Gastroesophageal sphincter (tissue), 4 donors: ENCODE data around the gene FAM171A1. TPM values are rescaled to one million over a fixed set of nuclear protein-coding genes. Genes with fewer than 3 reads are reported as not detected.
"Not testable (repeated sequence)": the region's sequence is repeated elsewhere in the genome, so short reads cannot be mapped to it uniquely, and the experiment has no call there.

Experiments
- ATAC-seq: fragments of 150-250 bp; one replicate; pipeline ENCODE4 v1.9.1; 2016; ENCODE audit warnings: mild to moderate bottlenecking, moderate library complexity
- H3K27ac ChIP-seq, 4 donors: fragments of 200-600 bp; sonication (generic) in 3 of 4; 1 replicate in 3 of 4; 2 replicates in 1 of 4; pipeline ENCODE4 v1.5.1; 2016 to 2019
- H3K27me3 ChIP-seq: fragments of 200-600 bp; sonication (generic); one replicate; pipeline ENCODE4 v1.5.1; 2019
- H3K36me3 ChIP-seq, 2 donors: fragments of 200-600 bp; sonication (generic); one replicate each; pipeline ENCODE4 v1.5.1; 2019; ENCODE audit warnings: control low read depth in 1 of 2
- H3K4me1 ChIP-seq, 3 donors: fragments of 200-600 bp; sonication (generic); 1 replicate in 2 of 3; 2 replicates in 1 of 3; pipeline ENCODE4 v1.5.1; 2016 to 2019; ENCODE audit warnings: control low read depth in 2 of 3
- H3K4me3 ChIP-seq, 2 donors: fragments of 200-600 bp; sonication (generic); one replicate each; pipeline ENCODE4 v1.5.1; 2019; ENCODE audit warnings: mild to moderate bottlenecking in 1 of 2, moderate library complexity in 1 of 2
- H3K9me3 ChIP-seq, 3 donors: fragments of 200-600 bp; sonication (generic); one replicate each; pipeline ENCODE4 v1.5.1; 2017 to 2019; ENCODE audit warnings: control low read depth in 2 of 3
- EP300 ChIP-seq: sonication (generic); formaldehyde crosslinking; IDR thresholded peaks from one replicate; pipeline ENCODE4 v1.6.1; 2017; ENCODE audit warnings: antibody characterized with exemption, mild to moderate bottlenecking
- POLR2A ChIP-seq, 2 donors: fragments of 450-650 bp; IDR thresholded peaks; one replicate each; pipeline ENCODE4 v1.6.1; 2017; ENCODE audit warnings: antibody characterized with exemption in 2 of 2, mild to moderate bottlenecking in 2 of 2, moderate library complexity in 1 of 2
- POLR2AphosphoS5 ChIP-seq: sonication (generic); formaldehyde crosslinking; IDR thresholded peaks from one replicate; pipeline ENCODE4 v1.6.1; 2017; ENCODE audit warnings: antibody characterized with exemption
- WGBS, 2 donors: methylation state at CpG; one replicate each; pipeline ENCODE4 v1.1.5; 2018; ENCODE audit warnings: low coverage in 1 of 2; 5-methylcytosine and 5-hydroxymethylcytosine counted together
- total RNA-seq, 4 donors: library from RNA; depleted of rRNA; stranded (reverse); fragments of >200 nt; gene quantifications; one replicate each; pipeline ENCODE4 v1.1.0, GENCODE V29; 2016
- TF ChIP-seq, protein P1 (sequence below), 4 experiments: fragments of 200-600 bp in 2 of 4; fragments of 450-650 bp in 2 of 4; sonication (generic) in 1 of 4; IDR thresholded peaks; one replicate each; pipeline ENCODE4 v1.5.1; 2017 to 2019; ENCODE audit warnings: antibody characterized with exemption in 4 of 4, mild to moderate bottlenecking in 2 of 4, moderate library complexity in 2 of 4

Gene FAM171A1
- total RNA-seq, 4 donors from 2014 or later, result 5.0 to 15.5 (median 13.6) TPM

DNA sequence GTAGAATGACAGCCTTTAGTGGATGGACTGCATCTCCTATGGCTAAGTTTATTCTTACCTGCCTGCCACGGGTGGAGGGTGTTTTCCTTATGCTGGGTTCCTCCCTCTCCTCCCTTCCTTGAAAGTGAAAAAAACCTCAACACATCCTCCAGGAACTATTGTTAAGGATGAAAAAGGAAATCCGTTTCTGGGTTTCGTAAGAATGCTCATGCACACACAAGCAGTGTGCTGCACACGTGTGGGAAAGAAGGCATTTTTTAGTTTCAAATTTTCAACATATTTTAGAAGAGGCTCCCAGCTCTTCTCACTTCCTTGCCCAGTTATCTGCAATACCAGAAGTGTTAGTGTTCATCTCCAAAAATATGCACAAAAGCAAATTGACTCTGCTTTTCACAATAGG lies 90.6 kb downstream of the FAM171A1 start:
- H3K9me3 ChIP-seq, result no peaks in the 10 kb centered on the region
- ATAC-seq, result no peak
- TF ChIP-seq POLR2AphosphoS5 (no peak), POLR2A (IDR thresholded peaks at IDR 0.05) (no peak), EP300 (no peak)
- TF ChIP-seq, protein P1, sequence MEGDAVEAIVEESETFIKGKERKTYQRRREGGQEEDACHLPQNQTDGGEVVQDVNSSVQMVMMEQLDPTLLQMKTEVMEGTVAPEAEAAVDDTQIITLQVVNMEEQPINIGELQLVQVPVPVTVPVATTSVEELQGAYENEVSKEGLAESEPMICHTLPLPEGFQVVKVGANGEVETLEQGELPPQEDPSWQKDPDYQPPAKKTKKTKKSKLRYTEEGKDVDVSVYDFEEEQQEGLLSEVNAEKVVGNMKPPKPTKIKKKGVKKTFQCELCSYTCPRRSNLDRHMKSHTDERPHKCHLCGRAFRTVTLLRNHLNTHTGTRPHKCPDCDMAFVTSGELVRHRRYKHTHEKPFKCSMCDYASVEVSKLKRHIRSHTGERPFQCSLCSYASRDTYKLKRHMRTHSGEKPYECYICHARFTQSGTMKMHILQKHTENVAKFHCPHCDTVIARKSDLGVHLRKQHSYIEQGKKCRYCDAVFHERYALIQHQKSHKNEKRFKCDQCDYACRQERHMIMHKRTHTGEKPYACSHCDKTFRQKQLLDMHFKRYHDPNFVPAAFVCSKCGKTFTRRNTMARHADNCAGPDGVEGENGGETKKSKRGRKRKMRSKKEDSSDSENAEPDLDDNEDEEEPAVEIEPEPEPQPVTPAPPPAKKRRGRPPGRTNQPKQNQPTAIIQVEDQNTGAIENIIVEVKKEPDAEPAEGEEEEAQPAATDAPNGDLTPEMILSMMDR (IDR thresholded peaks at IDR 0.05), result no peak
- H3K27ac ChIP-seq, result no peak overlapping the region
- no peaks in the 10 kb centered on the region for H3K27me3 ChIP-seq
- no peaks in the 10 kb centered on the region for H3K4me1 ChIP-seq
- H3K36me3 ChIP-seq, result peaks cover 0 to 55% of the 10 kb centered on the region in 2 donors
- 64 to 67% methylated on average over 4 of the region's 4 CpGs for WGBS, 2 donors
- no peak overlapping the region for H3K4me3 ChIP-seq

DNA sequence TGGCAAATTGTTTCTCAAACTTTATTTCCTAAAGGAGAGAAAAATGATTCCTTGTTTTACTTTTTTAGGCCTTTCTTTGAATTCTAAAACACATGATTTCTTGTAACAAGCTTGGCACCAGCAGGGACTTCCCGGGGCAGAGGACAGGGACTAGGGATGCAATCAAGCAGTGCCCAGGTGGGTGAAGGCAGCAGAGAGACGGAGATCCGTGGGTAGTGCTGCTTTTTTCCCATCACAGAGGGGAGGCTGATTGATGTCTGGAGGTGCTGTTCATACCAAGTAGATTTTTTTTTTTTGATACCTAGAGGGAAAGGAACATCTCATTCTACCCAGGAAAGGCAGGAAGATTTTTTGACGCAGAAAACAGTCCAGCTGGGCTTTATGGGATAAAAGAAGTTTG lies 91.9 kb downstream of the FAM171A1 start:
- Histone ChIP-seq H3K4me1 (no peaks in the 10 kb centered on the region), H3K9me3 (no peaks in the 10 kb centered on the region), H3K27ac (no peak overlapping the region), H3K27me3 (no peaks in the 10 kb centered on the region), H3K4me3 (no peak overlapping the region), H3K36me3 (peaks cover 0 to 65% of the 10 kb centered on the region in 2 donors)
- WGBS, 2 donors, result 82 to 100% methylated on average over 1 to 3 of the region's 4 CpGs
- no peak for ATAC-seq
- TF ChIP-seq, protein P1 (IDR thresholded peaks at IDR 0.05), result no peak
- no peak for TF ChIP-seq POLR2A (IDR thresholded peaks at IDR 0.05)
- TF ChIP-seq EP300, result no peak
- TF ChIP-seq POLR2AphosphoS5, result no peak

DNA sequence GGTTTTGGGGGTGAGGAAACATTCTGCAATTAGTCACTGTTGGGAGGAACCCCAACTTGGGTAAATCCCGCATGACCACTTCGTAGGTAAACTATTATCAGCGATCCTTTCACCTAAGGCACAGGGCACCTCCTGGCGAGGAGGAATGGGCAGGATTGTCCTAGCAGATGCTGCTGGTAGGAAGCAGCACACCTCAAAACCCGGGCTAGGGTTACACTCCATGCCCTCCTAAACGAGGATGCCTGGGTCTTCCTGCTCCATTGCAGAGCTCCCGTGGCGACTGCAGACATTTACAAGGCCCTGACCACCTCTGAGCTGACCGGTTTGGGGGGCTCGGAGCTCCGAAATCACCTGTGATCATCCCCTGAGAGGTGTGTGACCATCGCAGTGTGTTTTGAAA lies 92.3 kb downstream of the FAM171A1 start:
- Histone ChIP-seq H3K4me1 (no peaks in the 10 kb centered on the region), H3K4me3 (no peak overlapping the region), H3K27me3 (no peaks in the 10 kb centered on the region), H3K9me3 (no peaks in the 10 kb centered on the region), H3K27ac (no peak overlapping the region), H3K36me3 (peaks cover 0 to 62% of the 10 kb centered on the region in 2 donors)
- no peak for TF ChIP-seq POLR2AphosphoS5
- no peak for TF ChIP-seq POLR2A (IDR thresholded peaks at IDR 0.05)
- TF ChIP-seq, protein P1 (IDR thresholded peaks at IDR 0.05), result no peak
- no peak for TF ChIP-seq EP300
- 97 to 100% methylated on average over 1 to 6 of the region's 12 CpGs for WGBS, 2 donors
- ATAC-seq, result no peak

DNA sequence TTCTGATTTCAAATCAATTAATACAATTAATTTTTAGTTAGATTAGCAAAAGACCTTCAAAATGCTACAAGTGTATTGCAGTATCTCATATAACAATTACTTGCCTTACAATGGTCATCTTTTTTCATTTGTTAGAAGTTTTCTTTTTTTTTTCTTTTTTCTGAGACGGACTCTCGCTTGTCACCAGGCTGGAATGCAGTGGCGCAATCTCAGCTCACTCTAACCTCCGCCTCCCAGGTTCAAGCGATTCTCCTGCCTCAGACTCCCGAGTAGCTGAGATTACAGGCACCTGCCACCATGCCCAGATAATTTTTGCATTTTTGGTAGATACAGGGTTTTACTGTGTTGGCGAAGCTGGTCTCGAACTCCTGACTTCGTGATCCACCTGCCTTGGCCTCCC lies 95.0 kb downstream of the FAM171A1 start:
- ATAC-seq, H3K27me3 ChIP-seq, H3K27ac ChIP-seq, H3K4me3 ChIP-seq, H3K4me1 ChIP-seq, H3K9me3 ChIP-seq: not testable (repeated sequence)
- H3K36me3 ChIP-seq, result peaks cover 0 to 35% of the 10 kb centered on the region in 2 donors
- 95% methylated on average over 8 to 9 of the region's 9 CpGs for WGBS, 2 donors

DNA sequence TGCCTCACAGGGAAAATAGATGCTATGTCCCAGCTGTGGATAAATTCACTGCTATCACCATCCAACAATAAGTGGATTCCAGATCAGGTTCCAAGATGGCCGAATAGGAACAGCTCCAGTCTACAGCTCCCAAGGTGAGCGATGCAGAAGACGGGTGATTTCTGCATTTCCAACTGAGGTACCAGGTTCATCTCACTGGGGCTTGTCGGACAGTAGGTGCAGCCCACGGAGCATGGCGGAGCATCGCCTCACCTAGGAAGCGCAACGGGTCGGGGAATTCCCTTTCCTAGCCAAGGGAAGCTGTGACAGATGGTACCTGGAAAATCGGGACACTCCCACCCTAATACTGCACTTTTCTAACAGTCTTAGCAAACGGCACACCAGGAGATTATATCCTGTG lies 101.3 kb downstream of the FAM171A1 start:
- 43 to 94% methylated on average over 1 to 10 of the region's 12 CpGs for WGBS, 2 donors
- H3K4me1 ChIP-seq, H3K27me3 ChIP-seq, H3K4me3 ChIP-seq, ATAC-seq, H3K27ac ChIP-seq: not testable (repeated sequence)
- Histone ChIP-seq H3K9me3 (peaks cover 0 to 10% (median 0%) of the 10 kb centered on the region in 3 donors), H3K36me3 (peaks cover 0 to 20% of the 10 kb centered on the region in 2 donors)

DNA sequence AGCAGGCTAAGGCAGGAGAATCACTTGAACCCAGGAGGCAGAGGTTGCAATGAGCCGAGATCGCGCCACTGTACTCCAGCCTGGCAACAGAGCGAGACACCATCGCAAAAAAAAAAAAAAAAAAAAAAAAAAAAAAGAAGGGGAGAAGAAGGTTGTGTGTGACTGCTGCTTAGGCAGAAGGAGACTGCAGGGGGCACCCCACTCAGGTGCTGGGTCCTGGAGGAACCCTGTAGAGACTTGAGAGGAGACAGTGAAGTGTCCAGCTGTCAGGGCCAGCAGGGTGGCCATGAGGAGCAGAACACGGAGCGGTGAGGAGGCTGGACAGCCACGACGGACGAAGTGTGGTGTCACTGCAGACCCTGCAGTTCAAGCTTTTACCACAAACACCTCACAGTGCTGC lies 103.6 kb downstream of the FAM171A1 start:
- peaks cover 0 to 10% (median 0%) of the 10 kb centered on the region in 3 donors for H3K9me3 ChIP-seq
- no peak overlapping the region for H3K4me3 ChIP-seq
- TF ChIP-seq EP300, result no peak
- TF ChIP-seq POLR2AphosphoS5, result no peak
- no peak for TF ChIP-seq POLR2A (IDR thresholded peaks at IDR 0.05)
- TF ChIP-seq, protein P1 (IDR thresholded peaks at IDR 0.05), result no peak
- H3K4me1 ChIP-seq, result peaks cover 0 to 1% (median 0%) of the 10 kb centered on the region in 3 donors
- H3K27me3 ChIP-seq, result no peaks in the 10 kb centered on the region
- H3K27ac ChIP-seq, result no peak overlapping the region
- WGBS, 2 donors, result 72 to 73% methylated on average over 5 to 6 of the region's 10 CpGs
- ATAC-seq, result no peak
- peaks cover 0 to 16% of the 10 kb centered on the region in 2 donors for H3K36me3 ChIP-seq
